ENCODE data around the gene USP6NL.

GRCh38 chr10:11404901-11405300, 206.5 kb downstream of the USP6NL start:
- no peak for TF ChIP-seq CTCF (conservative IDR thresholded peaks at IDR 0.05 in 1 of 2, IDR thresholded peaks at IDR 0.05 in 1 of 2; ENCODE audit: extremely low read depth in 1 of 2, insufficient read depth in 1 of 2, low read depth in 1 of 2, low read length in 2 of 2)
- no peak for TF ChIP-seq EZH2 (IDR thresholded peaks at IDR 0.05; ENCODE audit: borderline replicate concordance, low read length)
